ENCODE results near the gene CILP2.

The CILP2 gene, protein sequence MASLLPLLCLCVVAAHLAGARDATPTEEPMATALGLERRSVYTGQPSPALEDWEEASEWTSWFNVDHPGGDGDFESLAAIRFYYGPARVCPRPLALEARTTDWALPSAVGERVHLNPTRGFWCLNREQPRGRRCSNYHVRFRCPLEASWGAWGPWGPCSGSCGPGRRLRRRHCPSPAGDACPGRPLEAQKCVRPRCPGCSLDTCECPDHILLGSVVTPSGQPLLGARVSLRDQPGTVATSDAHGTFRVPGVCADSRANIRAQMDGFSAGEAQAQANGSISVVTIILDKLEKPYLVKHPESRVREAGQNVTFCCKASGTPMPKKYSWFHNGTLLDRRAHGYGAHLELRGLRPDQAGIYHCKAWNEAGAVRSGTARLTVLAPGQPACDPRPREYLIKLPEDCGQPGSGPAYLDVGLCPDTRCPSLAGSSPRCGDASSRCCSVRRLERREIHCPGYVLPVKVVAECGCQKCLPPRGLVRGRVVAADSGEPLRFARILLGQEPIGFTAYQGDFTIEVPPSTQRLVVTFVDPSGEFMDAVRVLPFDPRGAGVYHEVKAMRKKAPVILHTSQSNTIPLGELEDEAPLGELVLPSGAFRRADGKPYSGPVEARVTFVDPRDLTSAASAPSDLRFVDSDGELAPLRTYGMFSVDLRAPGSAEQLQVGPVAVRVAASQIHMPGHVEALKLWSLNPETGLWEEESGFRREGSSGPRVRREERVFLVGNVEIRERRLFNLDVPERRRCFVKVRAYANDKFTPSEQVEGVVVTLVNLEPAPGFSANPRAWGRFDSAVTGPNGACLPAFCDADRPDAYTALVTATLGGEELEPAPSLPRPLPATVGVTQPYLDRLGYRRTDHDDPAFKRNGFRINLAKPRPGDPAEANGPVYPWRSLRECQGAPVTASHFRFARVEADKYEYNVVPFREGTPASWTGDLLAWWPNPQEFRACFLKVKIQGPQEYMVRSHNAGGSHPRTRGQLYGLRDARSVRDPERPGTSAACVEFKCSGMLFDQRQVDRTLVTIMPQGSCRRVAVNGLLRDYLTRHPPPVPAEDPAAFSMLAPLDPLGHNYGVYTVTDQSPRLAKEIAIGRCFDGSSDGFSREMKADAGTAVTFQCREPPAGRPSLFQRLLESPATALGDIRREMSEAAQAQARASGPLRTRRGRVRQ

GRCh38 chr19:19538061-19538784, at the start of gene CILP2:
TSS of gene CILP2 (plus strand) at chr19:19538265. CDS start at chr19:19538350, 85 bp downstream.
- DNase-seq (ENCODE audit: insufficient read length, low spot score) (no peak), FAIRE-seq (no peak)

DNA sequence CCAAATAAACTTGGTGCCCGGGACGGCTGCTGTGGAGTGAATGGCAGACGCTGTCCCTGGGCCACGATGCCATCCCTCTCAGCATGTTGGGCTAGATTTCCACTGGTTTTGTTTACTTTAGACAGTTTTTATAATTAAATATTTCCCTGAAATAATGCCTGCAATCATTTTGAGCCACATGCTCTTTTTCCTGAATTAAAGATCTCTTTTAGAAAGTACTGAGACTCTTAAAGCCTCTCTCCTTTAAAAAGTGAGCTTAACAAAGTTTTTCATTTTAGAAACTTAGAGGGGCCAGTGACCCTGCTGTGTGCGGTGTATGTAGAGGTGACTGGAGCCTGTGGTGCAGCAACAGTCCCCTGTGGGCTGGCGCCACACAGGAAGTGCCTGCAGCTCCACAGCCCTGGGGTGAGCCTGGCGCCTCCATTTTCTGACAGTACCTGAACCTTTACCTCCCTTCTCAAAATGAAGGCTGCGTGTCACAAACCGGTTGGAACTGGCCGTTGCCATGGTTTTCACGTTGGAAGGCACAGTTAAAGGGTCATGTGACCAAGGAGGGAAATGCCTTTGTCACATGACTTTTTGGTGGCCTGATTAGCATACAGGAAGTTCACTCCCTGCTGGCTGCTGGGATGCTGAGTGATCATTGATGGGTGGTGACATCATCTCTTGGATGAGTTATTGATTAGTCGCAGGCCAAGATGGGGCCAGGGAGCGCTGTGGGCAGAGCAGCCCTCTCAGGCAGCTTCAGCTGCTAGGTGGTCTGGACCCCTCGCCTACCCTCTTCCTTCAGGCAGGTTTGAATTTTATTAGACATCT, 49.0 kb upstream of the CILP2 start:
- FAIRE-seq: peak; percentile 96
- peak; percentile 74 for DNase-seq (ENCODE audit: insufficient read length, low spot score)

DNA sequence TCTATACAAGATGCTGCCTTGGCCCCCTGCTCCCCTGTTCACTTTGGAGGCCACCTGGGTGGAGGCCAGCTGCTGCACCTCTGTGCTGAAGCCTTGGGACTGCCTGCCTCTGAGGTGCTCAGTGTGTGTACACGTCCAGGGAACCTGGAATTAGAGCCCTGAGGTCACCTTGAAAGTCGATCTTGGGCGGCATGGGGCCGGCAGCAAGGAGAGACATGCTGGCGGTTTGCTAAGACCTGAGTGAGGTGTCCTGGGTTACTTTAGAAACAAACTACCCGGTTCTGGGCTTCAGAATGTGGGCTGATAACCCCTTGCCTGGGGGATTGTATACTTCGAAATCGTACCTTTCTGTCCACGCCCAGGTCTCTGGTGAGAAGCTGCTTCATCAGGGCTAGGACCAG, 48.3 kb upstream of the CILP2 start:
- no peak for FAIRE-seq
- no peak for DNase-seq (ENCODE audit: insufficient read length, low spot score)

DNA sequence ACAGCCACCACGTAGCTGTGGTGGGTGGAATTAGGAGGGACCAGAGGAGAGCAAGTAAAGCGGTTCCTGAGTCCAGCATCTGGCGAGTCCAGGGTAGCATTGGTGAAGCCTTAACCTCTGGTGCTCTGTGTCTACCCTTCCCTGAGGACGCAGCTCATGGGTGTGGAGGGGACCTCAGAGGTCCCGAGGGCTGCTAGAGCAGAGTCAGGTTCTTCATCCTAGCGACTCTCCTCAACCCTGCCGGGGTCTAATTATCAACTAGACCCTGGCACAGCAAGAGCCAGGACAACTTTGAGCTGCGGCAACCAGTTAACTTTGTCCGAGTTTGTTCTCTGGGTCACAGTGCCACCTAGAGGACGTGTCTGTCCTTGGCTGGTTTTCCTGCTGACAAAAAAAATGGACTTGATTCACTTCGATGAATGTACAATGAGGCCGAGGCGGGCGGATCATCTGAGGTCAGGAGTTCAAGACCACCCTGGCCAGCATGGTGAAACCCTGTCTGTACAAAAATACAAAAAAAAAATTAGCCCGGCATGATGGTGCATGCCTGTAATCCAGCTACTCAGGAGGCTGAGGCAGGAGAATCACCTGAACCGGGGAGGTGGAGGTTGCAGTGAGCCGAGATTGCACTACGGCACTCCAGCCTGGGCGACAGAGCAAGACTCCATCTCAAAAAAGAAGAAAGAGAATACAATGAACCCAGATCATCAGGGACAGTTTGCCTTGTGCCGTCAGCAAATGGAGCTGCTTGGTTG, 47.7 kb upstream of the CILP2 start:
- FAIRE-seq: peak; percentile 98
- DNase-seq (ENCODE audit: insufficient read length, low spot score): peak; percentile 87

DNA sequence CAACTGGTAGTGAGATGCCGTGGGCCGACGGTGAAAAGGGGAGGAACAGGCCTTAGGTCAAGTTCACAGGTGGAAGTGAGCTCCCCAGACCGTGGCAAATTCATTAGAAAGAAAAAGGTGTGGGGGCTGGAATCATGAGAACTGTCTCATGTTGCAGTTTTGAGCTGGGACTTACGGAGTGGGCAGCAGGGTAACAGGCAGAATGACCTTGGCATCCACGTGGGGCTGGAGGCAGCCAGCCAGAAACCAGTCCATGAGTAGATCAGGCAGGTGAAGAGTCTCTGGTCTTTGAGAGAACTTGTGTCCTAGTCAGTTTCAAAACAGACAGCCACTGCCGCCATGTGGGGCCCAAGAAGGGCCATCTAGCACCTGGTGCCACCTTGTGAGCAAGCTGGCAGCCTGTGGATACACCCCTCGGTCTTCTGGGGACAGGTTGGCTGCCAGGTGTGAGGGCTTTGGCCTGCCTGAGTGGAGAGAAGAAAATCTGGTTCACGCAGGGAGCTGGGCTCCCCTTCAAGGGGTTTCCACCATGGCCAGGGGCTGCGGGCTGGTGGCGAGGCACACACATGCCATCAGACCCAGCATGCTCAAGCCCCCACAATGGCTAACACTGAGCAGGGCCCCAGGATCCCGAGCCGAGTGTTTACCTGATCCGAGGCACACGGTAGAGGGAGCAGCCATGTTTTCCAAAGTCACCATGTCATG, 46.6 kb upstream of the CILP2 start:
- FAIRE-seq (no peak), DNase-seq (ENCODE audit: insufficient read length, low spot score) (no peak)

- FAIRE-seq: no peak
- no peak for DNase-seq (ENCODE audit: insufficient read length, low spot score)
These were observed 45.9 kb upstream of the CILP2 start for GRCh38 chr19:19492026-19492610.

DNA sequence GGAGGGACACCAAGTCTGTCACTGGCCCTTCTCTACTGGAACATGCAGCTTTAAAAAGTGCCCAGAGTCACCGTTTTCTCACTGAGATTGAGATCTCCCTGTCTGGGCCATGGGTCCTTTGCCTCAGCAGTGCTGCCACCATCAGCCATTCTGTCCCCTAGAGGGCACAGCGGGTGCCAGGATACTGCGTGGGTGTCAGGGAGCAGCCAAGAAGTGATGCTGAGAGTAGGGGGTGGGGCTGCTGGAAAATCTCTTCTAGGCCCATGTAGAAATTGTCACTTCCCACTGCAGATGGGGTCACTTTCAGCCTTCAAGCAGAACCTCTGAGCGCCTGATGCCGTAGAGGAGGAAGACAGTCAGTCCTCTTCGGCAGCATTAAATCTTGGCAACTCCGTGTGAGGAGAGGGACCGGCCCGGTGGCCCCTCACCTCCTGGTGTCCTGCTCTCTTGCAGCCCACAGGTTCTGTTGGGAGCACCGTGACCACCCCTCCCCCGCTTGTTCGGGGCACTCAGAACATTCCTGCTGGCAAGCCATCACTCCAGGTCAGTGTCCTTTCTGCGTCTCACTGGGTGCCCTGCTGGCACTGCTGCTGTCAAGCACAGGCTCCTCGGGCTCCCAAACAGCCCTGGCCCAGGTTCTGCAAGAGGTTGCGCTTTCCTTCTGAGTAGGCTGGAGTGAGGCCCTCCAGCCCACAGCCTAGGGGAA, 44.1 kb upstream of the CILP2 start:
- DNase-seq (ENCODE audit: insufficient read length, low spot score): no peak
- no peak for FAIRE-seq

GRCh38 chr19:19495614-19496603, 42.2 kb upstream of the CILP2 start:
- no peak for DNase-seq (ENCODE audit: insufficient read length, low spot score)
- FAIRE-seq: no peak

DNA sequence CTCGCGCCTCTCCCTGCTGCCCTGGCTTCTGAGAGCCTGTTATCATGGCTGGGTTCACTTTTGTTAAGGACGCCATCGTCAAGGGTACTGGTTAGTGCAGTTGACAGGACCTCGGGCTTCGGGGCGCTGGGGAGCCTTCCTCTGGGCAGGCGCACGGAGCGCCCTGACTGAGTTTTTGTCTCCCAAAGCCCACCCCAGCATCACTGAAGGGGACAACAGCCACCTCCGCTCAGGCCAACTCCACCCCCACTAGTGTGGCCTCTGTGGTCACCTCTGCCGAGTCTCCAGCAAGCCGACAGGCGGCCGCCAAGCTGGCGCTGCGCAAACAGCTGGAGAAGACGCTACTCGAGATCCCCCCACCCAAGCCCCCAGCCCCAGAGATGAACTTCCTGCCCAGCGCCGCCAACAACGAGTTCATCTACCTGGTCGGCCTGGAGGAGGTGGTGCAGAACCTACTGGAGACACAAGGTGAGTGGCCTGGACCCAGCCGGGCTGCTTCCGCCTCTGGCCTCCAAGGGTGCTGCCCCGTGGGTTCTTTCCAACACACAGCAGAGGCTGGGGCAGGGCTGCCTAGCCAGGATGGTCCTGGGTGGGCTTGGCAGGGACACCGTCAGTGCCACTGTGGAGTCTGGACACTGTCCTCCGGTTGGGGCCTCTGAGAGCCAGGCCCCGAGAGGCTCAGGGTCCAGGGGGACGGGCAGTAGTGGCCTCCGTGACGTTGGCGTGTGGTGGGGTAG, 39.6 kb upstream of the CILP2 start:
- no peak for FAIRE-seq

GRCh38 chr19:19499272-19499995, 38.6 kb upstream of the CILP2 start:
- FAIRE-seq: no peak
- no peak for DNase-seq (ENCODE audit: insufficient read length, low spot score)

More for the DNA sequence above, 39.6 kb upstream of the CILP2 start:
- no peak for DNase-seq (ENCODE audit: insufficient read length, low spot score)

DNA sequence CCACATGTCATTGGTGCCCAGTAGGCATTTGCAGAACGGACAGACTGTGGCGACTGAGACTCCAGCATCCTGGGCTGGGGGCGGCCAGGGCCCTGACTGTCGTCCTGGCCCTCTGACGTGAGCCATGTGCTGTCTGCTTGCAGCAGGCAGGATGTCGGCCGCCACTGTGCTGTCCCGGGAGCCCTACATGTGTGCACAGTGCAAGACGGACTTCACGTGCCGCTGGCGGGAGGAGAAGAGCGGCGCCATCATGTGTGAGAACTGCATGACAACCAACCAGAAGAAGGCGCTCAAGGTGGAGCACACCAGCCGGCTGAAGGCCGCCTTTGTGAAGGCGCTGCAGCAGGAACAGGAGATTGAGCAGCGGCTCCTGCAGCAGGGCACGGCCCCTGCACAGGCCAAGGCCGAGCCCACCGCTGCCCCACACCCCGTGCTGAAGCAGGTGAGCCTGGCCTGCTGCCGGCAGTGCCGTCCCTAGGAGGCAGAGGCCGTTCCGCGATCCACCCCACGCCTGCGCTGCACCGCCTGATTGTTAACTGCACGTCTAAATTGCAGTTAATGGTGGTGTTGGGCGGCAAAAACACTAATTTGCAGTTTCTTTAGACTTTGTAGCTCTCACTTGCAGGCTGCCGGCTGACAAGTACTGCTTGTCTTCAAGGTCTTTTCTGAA, 37.0 kb upstream of the CILP2 start:
- FAIRE-seq (no peak), DNase-seq (ENCODE audit: insufficient read length, low spot score) (no peak)

- DNase-seq (ENCODE audit: insufficient read length, low spot score): no peak
- no peak for FAIRE-seq
These were observed 36.3 kb upstream of the CILP2 start for GRCh38 chr19:19501798-19502197.

- FAIRE-seq (no peak), DNase-seq (ENCODE audit: insufficient read length, low spot score) (no peak)
These were observed 35.8 kb upstream of the CILP2 start for GRCh38 chr19:19502281-19502680.
